Measurements from ENCODE around the gene FLACC1.
A peak's percentile ranks its signal among the peaks of the same experiment; 100 is the strongest.
"Not testable (repeated sequence)": the region's sequence is repeated elsewhere in the genome, so short reads cannot be mapped to it uniquely, and the experiment has no call there.

Gene FLACC1, protein sequence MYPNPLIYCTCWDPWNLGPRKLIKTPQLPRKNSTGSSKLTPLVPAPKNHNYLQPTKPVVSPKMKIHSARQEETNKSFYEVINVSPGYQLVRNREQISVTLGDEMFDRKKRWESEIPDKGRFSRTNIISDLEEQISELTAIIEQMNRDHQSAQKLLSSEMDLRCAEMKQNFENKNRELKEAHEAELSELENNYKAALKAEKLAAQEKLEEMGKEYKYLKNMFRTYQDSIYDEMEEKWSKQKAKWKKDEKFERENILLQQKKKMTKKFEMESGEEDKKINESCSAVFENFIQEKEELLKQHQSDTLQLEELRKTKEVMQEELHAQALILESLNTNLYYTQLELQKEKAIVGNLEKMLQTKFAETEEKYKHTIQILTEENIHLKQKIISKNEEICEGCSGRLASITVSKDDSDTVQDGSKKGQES

DNA sequence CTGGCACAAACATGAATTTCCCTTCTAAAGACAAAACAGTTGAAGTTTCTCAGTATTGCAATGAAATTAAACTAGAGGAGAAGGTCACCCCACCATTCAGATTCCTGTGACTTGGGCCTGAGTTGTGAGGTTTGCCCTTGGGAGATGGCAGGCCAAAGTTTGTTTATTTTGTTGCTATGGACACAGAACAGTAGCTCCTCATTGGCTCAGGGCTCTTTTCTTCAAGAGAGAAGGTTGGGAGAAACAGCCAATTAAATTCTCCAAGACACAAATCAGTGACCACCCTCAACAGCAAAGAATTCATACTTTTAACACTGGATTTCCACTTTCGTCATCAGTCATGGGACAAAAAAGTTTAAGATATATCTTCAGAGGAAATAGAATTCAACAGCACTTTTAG is at the start of gene FLACC1:
Gene FLACC1 (minus strand): TSS at position 125 of the 400 bp plus-strand sequence. CDS start 5,941 bp downstream, outside the sequence.
- DNase-seq: peak; percentile 19

- peak; percentile 65 for DNase-seq
Measured at GRCh38 chr2:201406077-201406662, 49.0 kb upstream of the FLACC1 start.

GRCh38 chr2:201404699-201405280 is 47.6 kb upstream of the FLACC1 start:
- no peak for DNase-seq

- no peak for DNase-seq
Measured at GRCh38 chr2:201403880-201404279, 46.7 kb upstream of the FLACC1 start.

GRCh38 chr2:201402651-201403562 is 45.8 kb upstream of the FLACC1 start:
- no peak for DNase-seq

DNA sequence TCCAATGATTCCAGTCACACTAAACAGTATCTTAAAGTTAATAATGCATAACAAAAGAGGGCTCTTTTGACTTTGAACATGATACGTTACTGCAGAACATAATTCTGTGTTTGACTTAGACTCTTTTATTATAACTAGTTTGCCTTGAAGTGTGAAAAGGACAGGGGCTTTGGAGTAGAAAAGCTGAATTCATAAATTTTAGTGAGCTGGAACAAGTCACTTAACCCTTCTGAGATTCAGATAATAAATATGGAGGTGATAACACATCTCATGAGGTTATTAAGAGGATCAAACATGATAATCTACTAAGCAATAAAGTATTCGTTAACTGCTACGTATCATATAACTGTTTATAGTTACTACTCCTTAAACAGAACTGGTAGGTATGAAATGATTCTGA is 44.7 kb upstream of the FLACC1 start:
- DNase-seq: no peak

- DNase-seq: no peak
Measured at GRCh38 chr2:201396595-201396994, 39.5 kb upstream of the FLACC1 start.

GRCh38 chr2:201383136-201383535 is 26.0 kb upstream of the FLACC1 start:
- DNase-seq: no peak

GRCh38 chr2:201378496-201379397 is 21.6 kb upstream of the FLACC1 start:
- no peak for DNase-seq

GRCh38 chr2:201377218-201377617 is 20.1 kb upstream of the FLACC1 start:
- no peak for DNase-seq

DNA sequence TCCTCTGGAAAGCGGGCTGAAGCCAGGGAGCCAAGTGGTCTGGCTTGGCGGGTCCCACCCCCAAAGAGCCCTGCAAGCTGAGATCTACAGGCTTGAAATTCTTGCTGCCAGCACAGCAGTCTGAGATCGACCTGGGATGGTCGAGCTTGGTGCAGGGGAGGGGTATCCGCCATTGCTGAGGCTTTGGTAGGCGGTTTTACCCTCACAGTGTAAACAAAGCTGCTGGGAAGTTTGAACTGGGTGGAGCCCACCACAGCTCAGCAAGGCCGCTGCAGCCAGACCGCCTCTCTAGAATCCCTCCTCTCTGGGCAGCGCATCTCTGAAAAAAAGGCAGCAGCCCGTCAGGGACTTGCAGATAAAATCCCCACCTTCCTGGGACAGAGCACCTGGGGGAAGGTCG is 12.6 kb upstream of the FLACC1 start:
- DNase-seq: no peak

DNA sequence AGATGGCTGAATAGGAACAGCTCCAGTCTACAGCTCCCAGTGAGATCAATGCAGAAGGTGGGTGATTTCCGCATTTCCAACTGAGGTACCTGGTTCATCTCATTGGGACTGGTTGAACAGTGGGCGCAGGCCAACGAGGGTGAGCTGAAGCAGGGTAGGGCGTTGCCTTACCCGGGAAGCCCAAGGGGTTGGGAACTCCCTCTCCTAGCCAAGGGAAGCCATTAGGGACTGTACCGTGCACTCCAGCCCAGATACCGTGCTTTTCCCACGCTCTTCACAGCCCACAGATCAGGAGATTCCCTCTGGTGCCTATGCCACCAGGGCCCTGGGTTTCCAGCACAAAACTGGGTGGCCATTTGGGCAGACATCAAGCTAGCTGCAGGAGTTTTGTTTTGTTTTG is 12.2 kb upstream of the FLACC1 start:
- DNase-seq: not testable (repeated sequence)

DNA sequence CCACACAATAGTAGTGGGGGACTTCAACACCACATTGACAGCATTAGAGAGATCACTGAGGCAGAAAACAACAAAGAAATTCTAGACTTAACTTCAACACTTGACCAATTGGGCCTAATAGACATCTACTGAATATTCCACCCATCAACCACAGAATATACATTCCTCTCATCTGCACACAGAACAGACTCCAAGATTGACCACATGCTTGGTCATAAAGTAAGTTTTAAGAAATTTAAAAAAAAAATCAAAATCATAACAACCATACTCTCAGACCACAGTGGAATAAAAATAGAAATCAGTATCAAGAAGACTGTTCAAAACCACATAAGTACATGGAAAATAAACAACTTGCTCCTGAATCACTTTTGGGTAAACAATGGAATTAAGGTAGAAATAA is 9.0 kb upstream of the FLACC1 start:
- no peak for DNase-seq

DNA sequence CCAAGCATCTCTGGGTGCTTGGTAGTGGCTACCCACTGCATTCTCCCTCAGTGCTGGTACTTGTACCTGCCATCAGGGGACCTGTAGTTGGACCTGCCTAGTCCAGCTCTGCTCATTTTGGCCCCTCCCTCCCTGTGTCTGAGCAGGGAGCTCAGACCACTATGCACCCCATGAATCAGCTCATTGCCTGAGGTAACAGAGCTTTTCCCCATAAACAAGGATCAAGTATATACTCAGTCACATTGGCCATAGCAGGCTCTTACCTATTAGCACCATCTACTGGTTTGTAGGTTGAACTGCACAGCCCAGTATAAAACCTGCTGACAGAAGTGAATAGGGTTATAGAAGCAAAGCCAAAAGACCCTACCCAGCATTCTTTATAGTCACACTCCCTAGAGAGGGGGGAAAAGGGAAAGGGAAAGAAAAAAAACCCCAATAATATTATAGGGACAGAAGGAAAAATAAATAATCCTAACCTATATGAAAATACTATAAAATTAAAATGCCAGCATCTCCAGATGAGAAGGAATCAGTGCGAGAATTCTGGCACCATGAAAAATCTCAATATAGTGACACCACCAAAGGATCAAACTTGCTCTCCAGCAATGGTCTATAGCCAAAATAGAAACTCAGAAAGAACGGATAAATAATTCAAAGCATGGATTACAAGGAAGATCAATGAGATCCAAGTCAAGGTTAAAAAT is 6.9 kb upstream of the FLACC1 start:
- peak; percentile 12 for DNase-seq

DNA sequence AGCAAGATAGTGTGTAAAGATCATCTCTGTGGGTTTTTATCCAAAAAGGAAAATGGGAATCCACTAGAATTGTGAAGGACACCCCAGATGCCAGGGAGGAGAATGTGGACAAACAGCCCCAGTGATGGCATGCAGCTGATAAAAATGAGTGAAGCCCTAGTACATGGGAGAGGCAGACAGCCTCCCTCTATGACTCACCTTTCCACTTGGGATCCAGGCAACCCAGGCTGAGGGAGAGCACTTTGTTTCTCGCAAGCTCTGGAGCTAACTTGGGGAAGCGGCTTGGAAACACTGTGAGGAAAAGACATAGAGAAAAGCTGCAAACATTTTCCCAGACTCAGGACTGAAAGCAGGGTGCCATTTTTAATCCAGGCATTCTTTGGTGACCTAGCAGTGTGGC is 5.3 kb upstream of the FLACC1 start:
- DNase-seq: no peak

DNA sequence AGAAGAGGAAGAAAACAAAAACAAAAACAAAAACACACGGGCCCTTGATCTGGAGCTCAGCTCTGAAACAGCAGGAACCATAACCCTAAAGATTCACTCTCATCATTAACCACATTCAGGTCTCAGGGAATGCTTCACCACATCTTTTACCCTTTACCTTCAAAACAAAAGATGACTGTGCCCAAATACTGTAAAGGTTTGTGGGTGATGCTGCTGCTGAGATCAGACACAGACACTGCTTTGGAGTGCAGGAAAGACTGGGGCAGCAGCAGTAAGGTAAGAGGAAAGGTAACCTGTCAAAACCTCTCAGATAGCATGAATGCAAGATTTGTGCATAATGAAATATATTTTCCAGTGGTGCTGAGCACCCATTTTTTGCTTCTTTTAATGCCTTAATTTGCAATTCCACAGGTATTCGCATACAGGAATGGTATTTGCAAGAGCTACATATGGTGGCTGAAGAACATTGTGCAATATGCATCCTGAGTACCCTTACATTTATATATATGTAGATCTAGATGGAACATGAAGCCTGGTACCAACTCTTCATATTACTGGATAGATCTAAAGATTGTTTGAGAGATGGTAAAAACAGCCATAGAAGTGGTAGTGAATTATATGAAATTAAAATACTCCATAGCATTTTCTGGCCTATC is 4.1 kb upstream of the FLACC1 start:
- DNase-seq: no peak

DNA sequence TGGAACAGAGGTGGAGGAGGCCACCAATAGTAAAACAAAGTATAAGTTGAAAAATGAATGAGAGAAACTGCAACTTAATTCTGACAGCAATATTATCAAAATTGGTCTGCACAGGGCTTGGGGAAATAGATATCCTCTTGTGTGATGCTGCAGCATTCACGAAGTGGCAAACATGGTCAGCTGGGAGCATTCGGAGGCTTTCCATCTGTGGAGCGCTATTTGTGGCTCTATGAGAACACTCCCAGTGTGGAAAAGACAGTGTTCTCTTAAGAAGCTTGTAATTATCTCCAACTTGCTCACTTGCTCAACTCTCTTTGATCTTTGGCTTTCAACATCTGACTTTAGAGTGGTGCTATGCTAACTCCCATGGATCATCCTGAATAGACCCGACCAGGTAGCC is 3.1 kb upstream of the FLACC1 start:
- no peak for DNase-seq

DNA sequence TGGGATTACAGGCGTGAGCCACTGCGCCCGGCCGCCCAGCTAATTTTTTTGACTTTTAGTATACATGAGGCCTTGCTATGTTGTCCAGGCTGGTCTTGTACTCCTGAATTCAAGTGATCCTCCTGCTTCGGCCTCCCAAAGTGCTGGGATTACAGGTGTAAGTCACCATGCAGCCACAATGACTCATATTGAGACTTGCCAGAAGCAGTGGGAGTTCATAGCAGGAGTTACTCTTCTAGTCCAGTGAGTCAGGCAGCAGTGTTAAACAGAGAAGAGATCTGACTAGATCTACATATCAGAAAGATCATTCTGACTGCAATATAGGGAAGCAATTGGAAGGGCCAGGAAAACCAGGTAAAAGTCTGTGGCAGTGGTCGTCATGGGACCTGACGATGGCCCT is 1.5 kb upstream of the FLACC1 start:
- no peak for DNase-seq

DNA sequence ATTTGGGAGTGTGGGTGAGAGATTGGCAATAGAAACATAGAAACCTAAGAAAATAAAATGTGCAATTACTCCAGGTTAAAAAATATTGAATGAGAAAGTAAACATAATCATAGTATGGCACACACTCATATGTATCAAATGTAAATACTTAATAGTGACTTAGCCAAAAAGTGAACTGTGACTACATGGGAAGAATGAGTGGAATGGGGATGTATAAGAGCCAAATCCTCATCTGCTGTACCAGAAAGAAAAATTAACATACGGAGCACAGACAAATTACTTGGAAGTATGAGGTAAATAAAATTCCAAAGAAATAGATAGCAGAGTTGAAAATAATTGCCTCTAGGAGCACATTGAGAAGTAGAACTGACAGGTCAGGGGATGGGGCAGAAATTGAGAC is 4.0 kb downstream of the FLACC1 start:
- no peak for DNase-seq

DNA sequence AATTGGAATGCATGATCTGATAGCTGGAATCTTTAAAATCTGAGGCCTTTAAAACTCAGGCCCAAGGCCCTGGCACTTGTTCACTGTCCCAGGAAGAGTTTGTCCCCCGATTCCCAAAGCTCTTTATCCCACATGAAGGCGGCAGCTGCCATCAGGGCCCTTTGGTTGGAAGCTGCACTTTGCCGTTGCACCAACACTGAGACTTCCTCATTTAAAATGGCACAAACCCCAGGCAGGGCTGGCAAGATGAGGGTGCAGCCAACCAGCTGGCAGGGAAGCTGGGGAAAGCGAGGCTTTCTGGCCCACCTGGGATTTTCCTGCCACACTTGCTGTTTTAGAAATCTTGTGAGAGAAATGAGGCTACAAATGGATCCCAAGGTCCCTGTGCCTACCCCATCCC is 6.3 kb downstream of the FLACC1 start:
- DNase-seq: no peak

GRCh38 chr2:201349601-201350000 is 7.5 kb downstream of the FLACC1 start:
- DNase-seq: no peak

Measured in midbrain (tissue), 1 donor.